Esophagus muscularis mucosa (tissue), 4 donors: ENCODE measurements around the gene BCAS1. TPM values are rescaled to one million over a fixed set of nuclear protein-coding genes. Genes with fewer than 3 reads are reported as not detected.
A peak's percentile ranks its signal among the peaks of the same experiment; 100 is the strongest.

Source experiments
- DNase-seq: peaks from one replicate; pipeline ENCODE4 v3.0.0-alpha.2; 2017; ENCODE audit errors: extremely low spot score
- H3K27ac ChIP-seq, 4 donors: fragments of 200-600 bp; sonication (generic); replicated peaks in 1 of 4; 1 replicate in 3 of 4; 2 replicates in 1 of 4; pipeline ENCODE4 v1.5.1; 2016 to 2019; ENCODE audit warnings: mild to moderate bottlenecking in 1 of 4
- H3K27me3 ChIP-seq, 4 donors: fragments of 200-600 bp; sonication (generic); one replicate each; pipeline versions ENCODE4 v1.5.1 to v1.6.0; 2016 to 2019
- H3K36me3 ChIP-seq, 4 donors: fragments of 200-600 bp; sonication (generic); one replicate each; pipeline ENCODE4 v1.5.1; 2016 to 2019
- H3K4me1 ChIP-seq, 4 donors: fragments of 200-600 bp; sonication (generic); one replicate each; pipeline ENCODE4 v1.5.1; 2016 to 2019
- H3K4me3 ChIP-seq, 4 donors: fragments of 200-600 bp; sonication (generic); 1 replicate in 2 of 4; 2 replicates in 2 of 4; pipeline ENCODE4 v1.5.1; 2016 to 2019; ENCODE audit warnings: mild to moderate bottlenecking in 4 of 4, moderate library complexity in 1 of 4
- H3K9me3 ChIP-seq, 4 donors: fragments of 200-600 bp; sonication (generic); 1 replicate in 3 of 4; 2 replicates in 1 of 4; pipeline ENCODE4 v1.5.1; 2016 to 2019
- EP300 ChIP-seq: sonication (generic); formaldehyde crosslinking; IDR thresholded peaks from one replicate; pipeline ENCODE4 v1.6.1; 2017; ENCODE audit warnings: antibody characterized with exemption
- POLR2A ChIP-seq: fragments of 450-650 bp; IDR thresholded peaks from one replicate; pipeline ENCODE4 v1.6.1; 2017; ENCODE audit warnings: antibody characterized with exemption, moderate library complexity, mild to moderate bottlenecking, low read depth
- POLR2AphosphoS5 ChIP-seq, 2 donors: sonication (generic); formaldehyde crosslinking; IDR thresholded peaks; one replicate each; pipeline ENCODE4 v1.6.1; 2017; ENCODE audit warnings: antibody characterized with exemption in 2 of 2
- WGBS: methylation state at CpG from one replicate; pipeline ENCODE4 v1.1.5; 2018; 5-methylcytosine and 5-hydroxymethylcytosine counted together
- intact Hi-C: fragments of 100-400 bp; cut with DNase I; formaldehyde crosslinking; loops from one replicate; pipeline ENCODE4 v1.15.1; 2023
- total RNA-seq, 4 donors: library from RNA; depleted of rRNA; stranded (reverse); fragments of >200 nt; gene quantifications; one replicate each; pipeline versions ENCODE4 v1.1.0 to v1.2.1, GENCODE V29; 2016
- TF ChIP-seq, protein P1 (sequence below), 3 experiments: fragments of 200-600 bp in 2 of 3; fragments of 450-650 bp in 1 of 3; sonication (generic) in 2 of 3; IDR thresholded peaks; one replicate each; pipeline ENCODE4 v1.5.1; 2017 to 2019; ENCODE audit warnings: antibody characterized with exemption in 3 of 3, mild to moderate bottlenecking in 2 of 3, moderate library complexity in 1 of 3

BCAS1 gene
- total RNA-seq, 4 donors from 2014 or later, result 0.13 to 0.46 TPM; not detected in 2

DNA sequence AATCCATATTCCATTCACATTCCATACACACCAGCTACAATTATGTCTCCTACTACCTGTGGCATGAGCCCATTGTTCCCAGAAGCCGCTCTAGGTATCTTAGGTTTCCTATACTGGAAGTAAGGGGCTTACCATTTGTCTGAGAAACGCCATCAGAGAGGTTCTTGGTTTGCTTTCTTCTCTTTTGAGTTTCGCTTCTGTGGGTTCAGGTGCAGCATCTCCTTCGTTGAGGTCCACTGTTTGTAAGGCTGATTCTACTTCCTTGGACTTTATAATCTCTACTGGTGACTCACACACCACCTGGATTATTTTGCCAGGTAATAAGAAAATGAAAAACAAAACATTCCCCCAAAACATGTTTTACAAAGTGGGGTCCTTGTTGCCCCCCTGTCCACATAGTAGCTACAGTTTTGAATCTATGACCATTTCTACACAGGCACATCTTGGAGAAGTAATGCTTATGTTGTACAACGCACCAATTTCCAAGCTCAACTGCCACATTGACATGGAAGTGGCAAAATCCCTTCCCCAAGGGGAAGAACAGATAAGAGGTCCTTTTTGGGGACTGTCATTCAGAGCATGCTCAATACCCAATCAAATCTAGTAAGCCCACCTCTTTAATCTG, 103.5 kb downstream of the BCAS1 start:
- no peak overlapping the region for H3K27ac ChIP-seq
- H3K9me3 ChIP-seq, result no peaks in the 10 kb centered on the region
- H3K36me3 ChIP-seq, result no peaks in the 10 kb centered on the region
- no peak overlapping the region for H3K4me3 ChIP-seq
- WGBS, result 93% methylated on average over 5 of the region's 5 CpGs
- intact Hi-C loops, result no loop called here
- TF ChIP-seq POLR2AphosphoS5 (IDR thresholded peaks at IDR 0.05) (no peak), EP300 (no peak), POLR2A (no peak)
- TF ChIP-seq, protein P1, sequence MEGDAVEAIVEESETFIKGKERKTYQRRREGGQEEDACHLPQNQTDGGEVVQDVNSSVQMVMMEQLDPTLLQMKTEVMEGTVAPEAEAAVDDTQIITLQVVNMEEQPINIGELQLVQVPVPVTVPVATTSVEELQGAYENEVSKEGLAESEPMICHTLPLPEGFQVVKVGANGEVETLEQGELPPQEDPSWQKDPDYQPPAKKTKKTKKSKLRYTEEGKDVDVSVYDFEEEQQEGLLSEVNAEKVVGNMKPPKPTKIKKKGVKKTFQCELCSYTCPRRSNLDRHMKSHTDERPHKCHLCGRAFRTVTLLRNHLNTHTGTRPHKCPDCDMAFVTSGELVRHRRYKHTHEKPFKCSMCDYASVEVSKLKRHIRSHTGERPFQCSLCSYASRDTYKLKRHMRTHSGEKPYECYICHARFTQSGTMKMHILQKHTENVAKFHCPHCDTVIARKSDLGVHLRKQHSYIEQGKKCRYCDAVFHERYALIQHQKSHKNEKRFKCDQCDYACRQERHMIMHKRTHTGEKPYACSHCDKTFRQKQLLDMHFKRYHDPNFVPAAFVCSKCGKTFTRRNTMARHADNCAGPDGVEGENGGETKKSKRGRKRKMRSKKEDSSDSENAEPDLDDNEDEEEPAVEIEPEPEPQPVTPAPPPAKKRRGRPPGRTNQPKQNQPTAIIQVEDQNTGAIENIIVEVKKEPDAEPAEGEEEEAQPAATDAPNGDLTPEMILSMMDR (IDR thresholded peaks at IDR 0.05), result no peak
- peaks cover 0 to 6% (median 0%) of the 10 kb centered on the region in 4 donors for H3K27me3 ChIP-seq
- H3K4me1 ChIP-seq, result no peaks in the 10 kb centered on the region
- peak; percentile 21 for DNase-seq

GRCh38 chr20:53964501-53965253, 105.7 kb downstream of the BCAS1 start:
- no peak overlapping the region for H3K4me3 ChIP-seq
- TF ChIP-seq EP300, result no peak
- TF ChIP-seq, protein P1 (IDR thresholded peaks at IDR 0.05), result no peak
- no peak for TF ChIP-seq POLR2A
- no peak for TF ChIP-seq POLR2AphosphoS5 (IDR thresholded peaks at IDR 0.05)
- no peaks in the 10 kb centered on the region for H3K36me3 ChIP-seq
- peaks cover 0 to 6% (median 0%) of the 10 kb centered on the region in 4 donors for H3K27me3 ChIP-seq
- WGBS, result 90% methylated on average over 4 of the region's 4 CpGs
- H3K9me3 ChIP-seq, result no peaks in the 10 kb centered on the region
- DNase-seq, result peak; percentile 17
- H3K27ac ChIP-seq, result no peak overlapping the region
- H3K4me1 ChIP-seq, result peaks cover 0 to 4% (median 1%) of the 10 kb centered on the region in 4 donors
- intact Hi-C loops, result no loop called here

DNA sequence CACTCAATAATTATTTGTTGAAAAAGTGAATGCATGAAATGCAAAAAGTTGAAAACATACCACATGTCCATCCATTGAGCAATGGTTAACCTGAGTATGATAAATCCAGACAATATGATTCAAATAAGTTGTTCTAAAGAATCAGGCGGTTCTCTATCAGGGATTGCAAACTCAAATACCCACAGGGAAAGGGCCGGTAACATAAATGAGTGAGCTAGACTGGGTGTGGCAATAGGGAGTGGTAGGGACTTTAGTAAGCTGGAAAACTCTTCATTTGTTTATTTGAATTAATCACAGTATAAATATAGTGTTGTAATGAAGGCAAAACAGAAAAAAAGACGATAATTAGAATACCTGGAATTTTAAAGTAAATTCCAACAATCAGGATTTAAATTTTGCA, 106.3 kb downstream of the BCAS1 start:
- 79% methylated on average over 3 of the region's 3 CpGs for WGBS
- H3K4me1 ChIP-seq, result peaks cover 0 to 4% (median 1%) of the 10 kb centered on the region in 4 donors
- H3K27me3 ChIP-seq, result peaks cover 0 to 6% (median 0%) of the 10 kb centered on the region in 4 donors
- no peak overlapping the region for H3K4me3 ChIP-seq
- H3K27ac ChIP-seq, result no peak overlapping the region
- intact Hi-C loops, result no loop called here
- DNase-seq, result peak; percentile 34
- no peaks in the 10 kb centered on the region for H3K36me3 ChIP-seq
- TF ChIP-seq EP300, result no peak
- no peak for TF ChIP-seq POLR2AphosphoS5 (IDR thresholded peaks at IDR 0.05)
- TF ChIP-seq, protein P1 (IDR thresholded peaks at IDR 0.05), result no peak
- TF ChIP-seq POLR2A, result no peak
- H3K9me3 ChIP-seq, result no peaks in the 10 kb centered on the region

- Histone ChIP-seq H3K36me3 (no peaks in the 10 kb centered on the region), H3K27me3 (peaks cover 0 to 6% (median 0%) of the 10 kb centered on the region in 4 donors), H3K9me3 (no peaks in the 10 kb centered on the region), H3K4me3 (no peak overlapping the region), H3K27ac (no peak overlapping the region), H3K4me1 (peaks cover 0 to 4% (median 1%) of the 10 kb centered on the region in 4 donors)
- peak; percentile 21 for DNase-seq
- TF ChIP-seq EP300 (no peak), POLR2A (no peak), POLR2AphosphoS5 (IDR thresholded peaks at IDR 0.05) (no peak)
- TF ChIP-seq, protein P1 (IDR thresholded peaks at IDR 0.05), result no peak
- intact Hi-C loops, result no loop called here
- WGBS, result 78% methylated on average over 9 of the region's 9 CpGs
These were observed 106.8 kb downstream of the BCAS1 start for GRCh38 chr20:53963635-53964034.
